HepG2 (cell line): Measurements from ENCODE around the gene PPP1R18. TPM values are rescaled to one million over a fixed set of nuclear protein-coding genes. Genes with fewer than 3 reads are reported as not detected.
A peak's percentile ranks its signal among the peaks of the same experiment; 100 is the strongest.

Source experiments
- KMT2A ChIP-seq: sonication (generic); formaldehyde crosslinking; IDR thresholded peaks from 2 replicates; pipeline ENCODE4 v1.4.0; 2020; ENCODE audit warnings: missing genetic modification reagents
- MAFF ChIP-seq: IDR thresholded peaks from 2 replicates; pipeline ENCODE4 v1.6.1; 2011; ENCODE audit warnings: low read depth, low read length, improper control_type of control experiment
- MED8 ChIP-seq: sonication (generic); formaldehyde crosslinking; IDR thresholded peaks from 2 replicates; pipeline ENCODE4 v1.8.1; 2023; ENCODE audit warnings: mild to moderate bottlenecking, missing genetic modification reagents; ENCODE audit not compliant: insufficient replicate concordance
- MTA3 ChIP-seq: sonication (generic); formaldehyde crosslinking; IDR thresholded peaks from 2 replicates; pipeline ENCODE4 v1.4.0; 2020; ENCODE audit warnings: missing genetic modification reagents
- NAIF1 ChIP-seq: sonication (generic); formaldehyde crosslinking; IDR thresholded peaks from 2 replicates; pipeline ENCODE4 v1.5.0; 2020; ENCODE audit warnings: mild to moderate bottlenecking, missing genetic modification reagents, borderline replicate concordance
- SIN3B ChIP-seq: fragments of 150-350 bp; IDR thresholded peaks from 2 replicates; pipeline ENCODE4 v1.6.1; 2014; ENCODE audit warnings: low read length
- SKI ChIP-seq: fragments of 450-650 bp; IDR thresholded peaks from one replicate; pipeline ENCODE4 v1.6.1; 2018; ENCODE audit warnings: mild to moderate bottlenecking; ENCODE audit not compliant: partially characterized antibody
- WIZ ChIP-seq: sonication (generic); formaldehyde crosslinking; IDR thresholded peaks from 2 replicates; pipeline ENCODE4 v1.5.1; 2020; ENCODE audit warnings: mild to moderate bottlenecking, missing genetic modification reagents
- ZFP82 ChIP-seq: sonication (generic); formaldehyde crosslinking; IDR thresholded peaks from 2 replicates; pipeline ENCODE4 v1.5.1; 2020; ENCODE audit warnings: mild to moderate bottlenecking, missing genetic modification reagents, borderline replicate concordance
- ZKSCAN1 ChIP-seq: fragments of 150-350 bp; IDR thresholded peaks from 2 replicates; pipeline ENCODE4 v1.6.1; 2014; ENCODE audit warnings: low read length
- ZNF10 ChIP-seq: sonication (generic); formaldehyde crosslinking; IDR thresholded peaks from 2 replicates; pipeline ENCODE4 v1.4.0; 2020; ENCODE audit warnings: mild to moderate bottlenecking, low read depth, missing genetic modification reagents, borderline replicate concordance
- ZNF3 ChIP-seq: IDR thresholded peaks from 2 replicates; pipeline ENCODE4 v1.7.0; 2017; ENCODE audit warnings: inconsistent platforms
- ZNF780A ChIP-seq: sonication (generic); formaldehyde crosslinking; IDR thresholded peaks from 2 replicates; pipeline ENCODE4 v1.8.0; 2022; ENCODE audit warnings: mild to moderate bottlenecking, missing genetic modification reagents, moderate library complexity
- polyA plus RNA-seq, 8 experiments: library from polyadenylated mRNA; depleted of rRNA in 3 of 8; stranded (reverse) in 7 of 8; unstranded in 1 of 8; fragments of >200 nt; fragmentation: Illumina TruSeq in 4 of 8; extraction: Trizol in 4 of 8; gene quantifications; 2 replicates each; pipeline versions ENCODE4 v1.2.1 to v1.2.3, GENCODE V29; 2011 to 2016; ENCODE audit warnings: low read depth in 4 of 8, missing spikeins in 1 of 8, mixed read lengths in 1 of 8; ENCODE audit not compliant: insufficient read depth in 1 of 8
- total RNA-seq, 5 experiments: library from RNA; depleted of rRNA; stranded (reverse); fragments of >200 nt; fragmentation: Illumina TruSeq; extraction: Trizol; gene quantifications; 2 replicates each; pipeline ENCODE4 v1.2.3, GENCODE V29; 2016; ENCODE audit warnings: low read depth in 1 of 5
- TF ChIP-seq, protein P1 (sequence below): sonication (generic); formaldehyde crosslinking; IDR thresholded peaks from 2 replicates; pipeline ENCODE4 v1.5.1; 2020; ENCODE audit warnings: mild to moderate bottlenecking, missing genetic modification reagents, moderate library complexity
- TF ChIP-seq, protein P2 (sequence below): sonication (generic); formaldehyde crosslinking; IDR thresholded peaks from 2 replicates; pipeline ENCODE4 v1.5.0; 2020; ENCODE audit warnings: mild to moderate bottlenecking, missing genetic modification reagents
- TF ChIP-seq, protein P3 (sequence below), 2 experiments: sonication (generic) in 1 of 2; formaldehyde crosslinking in 1 of 2; IDR thresholded peaks; 2 replicates each; pipeline versions ENCODE4 v1.4.0 to v1.6.1; 2016 to 2020; ENCODE audit warnings: borderline replicate concordance in 1 of 2, low read depth in 1 of 2, mild to moderate bottlenecking in 1 of 2, missing genetic modification reagents in 1 of 2
- TF ChIP-seq, protein P4 (sequence below): sonication (generic); formaldehyde crosslinking; IDR thresholded peaks from 2 replicates; pipeline ENCODE4 v1.5.1; 2020; ENCODE audit warnings: missing genetic modification reagents, mild to moderate bottlenecking, borderline replicate concordance

Gene PPP1R18
- total and polyA plus RNA-seq, 2 of the 13 experiments (the other 11 are each of a cell fraction or from before 2014, with no cell fraction given), result 4.9 to 9.2 TPM

GRCh38 chr6:30721198-30722024 is 35.0 kb upstream of the PPP1R18 start (continued):
- TF ChIP-seq, protein P1, sequence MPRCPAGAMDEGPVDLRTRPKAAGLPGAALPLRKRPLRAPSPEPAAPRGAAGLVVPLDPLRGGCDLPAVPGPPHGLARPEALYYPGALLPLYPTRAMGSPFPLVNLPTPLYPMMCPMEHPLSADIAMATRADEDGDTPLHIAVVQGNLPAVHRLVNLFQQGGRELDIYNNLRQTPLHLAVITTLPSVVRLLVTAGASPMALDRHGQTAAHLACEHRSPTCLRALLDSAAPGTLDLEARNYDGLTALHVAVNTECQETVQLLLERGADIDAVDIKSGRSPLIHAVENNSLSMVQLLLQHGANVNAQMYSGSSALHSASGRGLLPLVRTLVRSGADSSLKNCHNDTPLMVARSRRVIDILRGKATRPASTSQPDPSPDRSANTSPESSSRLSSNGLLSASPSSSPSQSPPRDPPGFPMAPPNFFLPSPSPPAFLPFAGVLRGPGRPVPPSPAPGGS, result no peak; the same call in 1 of the 2 replicates
- TF ChIP-seq, protein P2, sequence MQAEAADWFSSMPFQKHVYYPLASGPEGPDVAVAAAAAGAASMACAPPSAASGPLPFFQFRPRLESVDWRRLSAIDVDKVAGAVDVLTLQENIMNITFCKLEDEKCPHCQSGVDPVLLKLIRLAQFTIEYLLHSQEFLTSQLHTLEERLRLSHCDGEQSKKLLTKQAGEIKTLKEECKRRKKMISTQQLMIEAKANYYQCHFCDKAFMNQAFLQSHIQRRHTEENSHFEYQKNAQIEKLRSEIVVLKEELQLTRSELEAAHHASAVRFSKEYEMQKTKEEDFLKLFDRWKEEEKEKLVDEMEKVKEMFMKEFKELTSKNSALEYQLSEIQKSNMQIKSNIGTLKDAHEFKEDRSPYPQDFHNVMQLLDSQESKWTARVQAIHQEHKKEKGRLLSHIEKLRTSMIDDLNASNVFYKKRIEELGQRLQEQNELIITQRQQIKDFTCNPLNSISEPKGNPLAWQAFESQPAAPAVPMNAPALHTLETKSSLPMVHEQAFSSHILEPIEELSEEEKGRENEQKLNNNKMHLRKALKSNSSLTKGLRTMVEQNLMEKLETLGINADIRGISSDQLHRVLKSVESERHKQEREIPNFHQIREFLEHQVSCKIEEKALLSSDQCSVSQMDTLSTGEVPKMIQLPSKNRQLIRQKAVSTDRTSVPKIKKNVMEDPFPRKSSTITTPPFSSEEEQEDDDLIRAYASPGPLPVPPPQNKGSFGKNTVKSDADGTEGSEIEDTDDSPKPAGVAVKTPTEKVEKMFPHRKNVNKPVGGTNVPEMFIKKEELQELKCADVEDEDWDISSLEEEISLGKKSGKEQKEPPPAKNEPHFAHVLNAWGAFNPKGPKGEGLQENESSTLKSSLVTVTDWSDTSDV (CRISPR knock-in tag), result no peak
- TF ChIP-seq ZNF3 (CRISPR knock-in tag) (no peak; the same call in 1 of the 2 replicates), ZNF780A (no peak), SIN3B (peak; percentile 51; the same call in 1 of the 2 replicates), KMT2A (peak; percentile 54; the same call in 1 of the 2 replicates), MTA3 (CRISPR knock-in tag) (no peak), WIZ (CRISPR knock-in tag) (peak; percentile 30; the same call in 1 of the 2 replicates), ZNF10 (no peak), SKI (peak; percentile 39), ZFP82 (CRISPR knock-in tag) (0 out of 2 replicates have a peak, but pooled peaks have one; percentile 6), MAFF (no peak), ZKSCAN1 (no peak), NAIF1 (CRISPR knock-in tag) (no peak), MED8 (CRISPR knock-in tag) (peak; percentile 33)
- TF ChIP-seq, protein P3, sequence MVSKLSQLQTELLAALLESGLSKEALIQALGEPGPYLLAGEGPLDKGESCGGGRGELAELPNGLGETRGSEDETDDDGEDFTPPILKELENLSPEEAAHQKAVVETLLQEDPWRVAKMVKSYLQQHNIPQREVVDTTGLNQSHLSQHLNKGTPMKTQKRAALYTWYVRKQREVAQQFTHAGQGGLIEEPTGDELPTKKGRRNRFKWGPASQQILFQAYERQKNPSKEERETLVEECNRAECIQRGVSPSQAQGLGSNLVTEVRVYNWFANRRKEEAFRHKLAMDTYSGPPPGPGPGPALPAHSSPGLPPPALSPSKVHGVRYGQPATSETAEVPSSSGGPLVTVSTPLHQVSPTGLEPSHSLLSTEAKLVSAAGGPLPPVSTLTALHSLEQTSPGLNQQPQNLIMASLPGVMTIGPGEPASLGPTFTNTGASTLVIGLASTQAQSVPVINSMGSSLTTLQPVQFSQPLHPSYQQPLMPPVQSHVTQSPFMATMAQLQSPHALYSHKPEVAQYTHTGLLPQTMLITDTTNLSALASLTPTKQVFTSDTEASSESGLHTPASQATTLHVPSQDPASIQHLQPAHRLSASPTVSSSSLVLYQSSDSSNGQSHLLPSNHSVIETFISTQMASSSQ (IDR thresholded peaks at IDR 0.05; ENCODE audit: low read depth), result no peak
- TF ChIP-seq, protein P3 (CRISPR knock-in tag; IDR thresholded peaks at IDR 0.05; ENCODE audit: borderline replicate concordance), result peak; percentile 14; the same call in 1 of the 2 replicates
- TF ChIP-seq, protein P4, sequence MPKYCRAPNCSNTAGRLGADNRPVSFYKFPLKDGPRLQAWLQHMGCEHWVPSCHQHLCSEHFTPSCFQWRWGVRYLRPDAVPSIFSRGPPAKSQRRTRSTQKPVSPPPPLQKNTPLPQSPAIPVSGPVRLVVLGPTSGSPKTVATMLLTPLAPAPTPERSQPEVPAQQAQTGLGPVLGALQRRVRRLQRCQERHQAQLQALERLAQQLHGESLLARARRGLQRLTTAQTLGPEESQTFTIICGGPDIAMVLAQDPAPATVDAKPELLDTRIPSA (CRISPR knock-in tag), result no peak
